H54 (cell line): ENCODE data around the gene SPANXN5.
"Not testable (repeated sequence)": the region's sequence is repeated elsewhere in the genome, so short reads cannot be mapped to it uniquely, and the experiment has no call there.

Experiments used
- DNase-seq: peaks from one replicate; pipeline ENCODE4 v3.0.0; 2011; ENCODE audit warnings: low spot score, mixed read lengths; ENCODE audit not compliant: insufficient read length
- FAIRE-seq: peaks from 3 replicates; lab custom pipeline; 2011; peaks lifted over from hg19 to GRCh38; lab: Jason Lieb, UNC
- POLR2A ChIP-seq: IDR thresholded peaks from 2 replicates; pipeline ENCODE4 v1.6.1; 2011; ENCODE audit warnings: low read depth, mild to moderate bottlenecking, low read length

Gene SPANXN5

DNA sequence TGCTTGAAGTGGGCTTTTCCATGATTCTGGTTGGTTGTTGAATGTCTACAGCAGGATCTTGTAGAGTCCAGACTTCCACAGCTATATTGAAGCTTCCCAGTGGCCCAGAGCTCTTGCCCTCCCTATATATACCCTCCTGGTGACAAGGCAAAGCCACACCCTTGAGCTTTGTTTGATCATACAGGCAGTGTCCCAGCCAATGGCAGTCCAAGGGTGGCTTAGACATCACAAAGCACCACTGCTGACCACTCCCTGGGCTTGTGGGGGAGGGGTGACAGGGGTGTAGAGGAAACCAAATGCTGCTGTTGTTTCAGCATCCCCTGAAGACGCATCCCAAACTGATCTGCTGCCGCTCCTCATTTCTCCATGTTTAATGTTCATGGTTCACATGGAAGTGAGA, at the start of gene SPANXN5:
SPANXN5 (minus strand) TSS at position 101 of the 400 bp plus-strand sequence; CDS start at position 22, 79 bp downstream.
- not testable (repeated sequence) for DNase-seq, FAIRE-seq

DNA sequence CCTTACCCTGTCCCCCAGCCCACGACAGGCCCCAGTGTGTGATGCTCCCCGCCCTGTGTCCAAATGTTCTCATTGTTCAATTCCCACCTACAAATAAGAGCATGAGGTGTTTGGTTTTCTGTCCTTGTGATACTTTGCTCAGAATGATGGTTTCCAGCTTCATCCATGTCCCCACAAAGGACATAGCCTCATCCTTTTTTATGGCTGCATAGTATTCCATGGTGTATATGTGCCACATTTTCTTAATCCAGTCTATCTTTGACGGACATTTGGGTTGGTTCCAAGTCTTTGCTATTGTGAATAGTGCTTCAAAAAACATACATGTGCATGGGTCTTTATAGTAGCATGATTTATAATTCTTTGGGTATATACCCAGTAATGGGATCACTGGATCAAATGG, 46.4 kb upstream of the SPANXN5 start:
- not testable (repeated sequence) for DNase-seq, FAIRE-seq

DNA sequence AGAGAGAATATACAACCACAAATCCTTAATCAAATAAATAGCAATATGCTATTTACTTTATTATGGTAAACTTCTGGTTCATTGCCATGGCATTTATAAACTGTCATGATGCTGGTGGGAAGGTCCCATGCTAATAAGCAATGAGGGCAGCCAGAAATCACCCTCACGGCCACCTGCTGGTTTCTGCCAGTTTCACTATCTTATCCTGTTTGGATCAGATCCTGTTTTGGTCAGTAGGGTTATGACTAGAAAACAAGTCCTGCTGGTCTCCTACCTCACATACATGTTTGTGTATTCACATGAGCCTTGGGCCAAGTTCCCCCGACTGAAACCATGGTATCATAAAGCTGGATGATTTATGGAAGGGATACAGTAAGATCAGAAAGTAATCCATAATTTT, 41.9 kb upstream of the SPANXN5 start:
- DNase-seq = no peak
- TF ChIP-seq POLR2A = no peak

GRCh38 chrX:52830551-52830950, 33.3 kb upstream of the SPANXN5 start:
- DNase-seq = no peak
- no peak for FAIRE-seq
- no peak for TF ChIP-seq POLR2A

More for the DNA sequence above, 41.9 kb upstream of the SPANXN5 start:
- FAIRE-seq = no peak

- DNase-seq (no peak), FAIRE-seq (no peak)
- TF ChIP-seq POLR2A = no peak
Observed at GRCh38 chrX:52824608-52825007, 27.4 kb upstream of the SPANXN5 start.

- no peak for TF ChIP-seq POLR2A
- DNase-seq (no peak), FAIRE-seq (no peak)
Observed at GRCh38 chrX:52821079-52821760, 24.0 kb upstream of the SPANXN5 start.

GRCh38 chrX:52819788-52820187, 22.6 kb upstream of the SPANXN5 start:
- FAIRE-seq (no peak), DNase-seq (no peak)
- no peak for TF ChIP-seq POLR2A

DNA sequence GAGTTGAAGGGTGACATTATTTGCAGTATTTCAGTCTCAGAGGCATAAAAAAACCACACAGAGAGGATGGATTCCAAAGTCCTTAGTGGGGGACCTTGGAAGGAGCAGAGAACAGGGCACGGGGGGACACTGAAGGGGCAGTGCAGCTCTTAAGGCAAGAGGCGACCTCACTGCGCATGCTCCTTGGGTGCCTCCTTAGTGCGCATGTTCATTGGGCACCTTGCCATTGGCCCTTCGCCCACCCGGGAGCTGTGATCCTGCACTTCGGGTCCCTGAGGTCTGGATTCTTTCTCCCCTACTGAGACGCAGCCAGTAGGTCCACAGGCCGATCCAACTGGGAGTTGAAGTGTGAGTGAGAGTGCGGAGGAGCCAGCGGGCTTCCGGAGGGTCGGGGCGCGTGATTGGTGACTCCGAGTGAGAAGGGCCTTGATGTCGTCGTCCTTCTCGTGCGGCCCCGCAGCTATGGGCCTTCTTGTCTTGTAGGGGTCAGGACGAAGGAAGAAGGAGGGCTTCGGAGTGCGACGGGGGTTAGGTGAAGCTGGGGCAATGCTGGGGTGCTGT, 13.9 kb upstream of the SPANXN5 start, which contains the start of gene XAGE5:
XAGE5 (plus strand) TSS at position 223 of the 561 bp plus-strand sequence. CDS start 1,280 bp downstream, outside the sequence.
- FAIRE-seq = no peak
- TF ChIP-seq POLR2A = no peak
- no peak for DNase-seq

- DNase-seq, FAIRE-seq: not testable (repeated sequence)
Observed at GRCh38 chrX:52804876-52805275, 7.6 kb upstream of the SPANXN5 start.

DNA sequence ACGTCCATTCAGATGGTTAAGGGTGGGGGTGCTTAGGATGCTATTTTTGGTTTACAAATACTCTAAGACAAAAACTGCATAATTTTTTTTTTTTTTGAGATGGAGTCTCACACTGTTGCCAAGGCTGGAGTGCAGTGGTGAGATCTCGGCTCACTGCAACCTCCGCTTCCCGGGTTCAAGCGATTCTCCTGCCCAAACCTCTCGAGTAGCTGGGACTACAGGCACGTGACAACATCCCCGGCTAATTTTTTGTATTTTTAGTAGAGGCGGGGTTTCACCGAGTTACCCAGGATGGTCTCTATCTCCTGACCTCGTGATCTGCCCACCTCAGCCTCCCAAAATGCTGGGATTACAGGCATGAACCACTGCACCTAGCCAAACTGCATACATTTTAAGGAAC, 23.7 kb downstream of the SPANXN5 start:
- not testable (repeated sequence) for FAIRE-seq, DNase-seq

DNA sequence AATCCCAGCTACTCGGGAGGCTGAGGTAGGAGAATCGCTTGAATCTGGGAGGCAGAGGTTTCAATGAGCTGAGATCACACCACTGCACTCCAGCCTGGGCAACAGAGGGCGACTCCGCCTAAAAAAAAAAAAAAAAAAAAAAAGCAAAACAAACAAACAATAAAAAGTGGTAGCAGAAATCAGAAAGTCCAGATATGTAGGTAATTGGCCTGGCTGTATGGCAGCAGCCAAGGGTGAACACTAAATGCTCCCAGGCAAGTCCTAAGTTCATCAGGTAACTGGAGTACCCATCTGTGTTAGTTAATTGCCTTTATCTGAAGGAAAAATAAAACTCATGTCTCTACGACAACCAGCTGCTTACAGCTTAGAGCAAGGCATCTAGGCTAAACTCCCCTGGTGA, 31.2 kb downstream of the SPANXN5 start:
- not testable (repeated sequence) for FAIRE-seq

GRCh38 chrX:52750952-52751351, 46.3 kb downstream of the SPANXN5 start, which contains the start of gene SSX2B:
Gene SSX2B (plus strand): TSS chrX:52751252. CDS start chrX:52752681, 1,429 bp downstream.
- not testable (repeated sequence) for FAIRE-seq, DNase-seq

More for the DNA sequence above, 31.2 kb downstream of the SPANXN5 start:
- not testable (repeated sequence) for DNase-seq
